ENCODE data around the gene RAB31.

- TF ChIP-seq CTCF (IDR thresholded peaks at IDR 0.05): no peak
- TF ChIP-seq POLR2A (IDR thresholded peaks at IDR 0.05): no peak
Observed at GRCh38 chr18:9861933-9862332, 153.8 kb downstream of the RAB31 start.
